Measurements from ENCODE around the gene CRABP2.

The CRABP2 gene

GRCh38 chr1:156690675-156691036 is 14.7 kb downstream of the CRABP2 start:
- DNase-seq = peak; percentile 67 to 81 (median 78)

GRCh38 chr1:156689953-156690674 is 15.3 kb downstream of the CRABP2 start:
- peak; percentile 52 to 82 (median 74) for DNase-seq

GRCh38 chr1:156689035-156689952 is 16.1 kb downstream of the CRABP2 start:
- DNase-seq = peak; percentile 88 to 91 (median 90)

GRCh38 chr1:156684227-156684782 is 21.1 kb downstream of the CRABP2 start:
- DNase-seq = peak in 2 of 4 experiments; percentile 35 to 49

GRCh38 chr1:156682166-156682890 is 23.1 kb downstream of the CRABP2 start:
- DNase-seq = no peak

- no peak for DNase-seq
Measured at GRCh38 chr1:156681196-156681960, 24.0 kb downstream of the CRABP2 start.

- DNase-seq = no peak
Measured at GRCh38 chr1:156680056-156680455, 25.3 kb downstream of the CRABP2 start.

GRCh38 chr1:156677616-156678596 is 27.5 kb downstream of the CRABP2 start:
- DNase-seq = peak; percentile 61 to 82 (median 75)

GRCh38 chr1:156676820-156677615 is 28.4 kb downstream of the CRABP2 start, which contains the start of gene NES:
TSS of gene NES (minus strand) at chr1:156677407. CDS start at chr1:156677264, 143 bp downstream.
- peak; percentile 42 to 57 (median 56) for DNase-seq

- DNase-seq = no peak
Measured at GRCh38 chr1:156676114-156676819, 29.1 kb downstream of the CRABP2 start.

- no peak for DNase-seq
Measured at GRCh38 chr1:156675210-156676113, 29.9 kb downstream of the CRABP2 start.

GRCh38 chr1:156673387-156674121 is 31.8 kb downstream of the CRABP2 start:
- DNase-seq = peak; percentile 31 to 70 (median 66)

- DNase-seq = no peak
Measured at GRCh38 chr1:156671804-156672203, 33.6 kb downstream of the CRABP2 start.

GRCh38 chr1:156670791-156671190 is 34.6 kb downstream of the CRABP2 start:
- no peak for DNase-seq

GRCh38 chr1:156670359-156670758 is 35.0 kb downstream of the CRABP2 start:
- DNase-seq = no peak

GRCh38 chr1:156669794-156670193 is 35.6 kb downstream of the CRABP2 start:
- no peak for DNase-seq

Data from suppressor macrophage (primary cell).